GM12865 (cell line): ENCODE measurements around the gene GAMT.

Source experiments
- DNase-seq: peaks from one replicate; pipeline ENCODE4 v3.0.0; 2010; ENCODE audit warnings: low read depth
- H3K4me3 ChIP-seq: 2 replicates; pipeline ENCODE4 v1.5.1; 2011; ENCODE audit warnings: mild to moderate bottlenecking, low read depth, low read length, control low read depth
- TF ChIP-seq, protein P1 (sequence below): IDR thresholded peaks from 2 replicates; pipeline ENCODE4 v1.5.1; 2011; ENCODE audit warnings: low read length, control low read depth, low read depth, inconsistent platforms; ENCODE audit not compliant: insufficient read depth; ENCODE audit errors: missing control alignments

GAMT gene

GRCh38 chr19:1387684-1388636, 13.4 kb downstream of the GAMT start:
- no peak overlapping the region for H3K4me3 ChIP-seq
- TF ChIP-seq, protein P1, sequence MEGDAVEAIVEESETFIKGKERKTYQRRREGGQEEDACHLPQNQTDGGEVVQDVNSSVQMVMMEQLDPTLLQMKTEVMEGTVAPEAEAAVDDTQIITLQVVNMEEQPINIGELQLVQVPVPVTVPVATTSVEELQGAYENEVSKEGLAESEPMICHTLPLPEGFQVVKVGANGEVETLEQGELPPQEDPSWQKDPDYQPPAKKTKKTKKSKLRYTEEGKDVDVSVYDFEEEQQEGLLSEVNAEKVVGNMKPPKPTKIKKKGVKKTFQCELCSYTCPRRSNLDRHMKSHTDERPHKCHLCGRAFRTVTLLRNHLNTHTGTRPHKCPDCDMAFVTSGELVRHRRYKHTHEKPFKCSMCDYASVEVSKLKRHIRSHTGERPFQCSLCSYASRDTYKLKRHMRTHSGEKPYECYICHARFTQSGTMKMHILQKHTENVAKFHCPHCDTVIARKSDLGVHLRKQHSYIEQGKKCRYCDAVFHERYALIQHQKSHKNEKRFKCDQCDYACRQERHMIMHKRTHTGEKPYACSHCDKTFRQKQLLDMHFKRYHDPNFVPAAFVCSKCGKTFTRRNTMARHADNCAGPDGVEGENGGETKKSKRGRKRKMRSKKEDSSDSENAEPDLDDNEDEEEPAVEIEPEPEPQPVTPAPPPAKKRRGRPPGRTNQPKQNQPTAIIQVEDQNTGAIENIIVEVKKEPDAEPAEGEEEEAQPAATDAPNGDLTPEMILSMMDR, result no peak
- DNase-seq, result no peak

- DNase-seq, result no peak
- TF ChIP-seq, protein P1, result no peak
- H3K4me3 ChIP-seq, result no peak overlapping the region
Measured at GRCh38 chr19:1386945-1387683, 14.2 kb downstream of the GAMT start.

DNA sequence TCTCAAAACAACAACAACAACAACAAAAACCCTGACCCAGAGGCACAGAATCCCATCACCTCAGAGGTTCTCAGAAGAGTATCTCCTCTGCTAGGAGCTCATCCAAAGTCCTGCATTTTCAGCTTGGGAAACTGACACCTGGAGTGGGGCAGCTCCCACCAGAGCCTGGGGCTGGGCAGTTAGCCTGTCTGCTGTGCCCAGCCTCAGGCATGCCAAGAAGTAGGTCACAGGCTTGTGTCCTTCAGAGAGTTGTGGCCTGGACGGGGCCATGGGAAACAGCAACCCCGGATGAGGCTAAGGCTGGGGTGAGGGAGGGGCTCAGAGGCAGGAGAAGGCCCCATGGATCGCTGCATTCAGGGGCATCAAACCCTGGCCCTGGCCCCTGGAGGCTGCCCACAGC, 15.5 kb downstream of the GAMT start:
- H3K4me3 ChIP-seq, result no peak overlapping the region
- TF ChIP-seq, protein P1, result no peak
- DNase-seq, result no peak

GRCh38 chr19:1384478-1385110, 16.7 kb downstream of the GAMT start:
- H3K4me3 ChIP-seq, result peak overlapping the region; percentile 78
- TF ChIP-seq, protein P1, result no peak
- DNase-seq, result no peak

DNA sequence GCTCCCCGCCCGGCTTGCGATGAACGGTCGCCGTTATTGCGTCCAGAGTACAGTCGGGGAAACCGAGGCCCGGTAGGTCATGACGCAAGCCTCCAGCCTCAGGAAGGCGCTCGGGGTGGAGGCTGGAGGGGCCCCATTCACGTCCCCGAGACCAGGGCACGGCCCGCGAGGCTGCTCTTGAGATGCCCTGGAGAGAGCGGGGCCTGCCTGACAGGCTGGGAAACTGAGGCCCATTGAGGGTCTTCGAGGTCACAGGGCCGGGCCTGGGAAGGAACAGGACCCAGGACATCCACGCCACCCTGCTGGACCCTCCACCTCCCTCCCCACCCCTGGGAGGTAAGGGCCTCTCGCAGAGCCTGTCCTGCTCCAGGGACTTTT, 17.3 kb downstream of the GAMT start:
- peak overlapping the region; percentile 78 for H3K4me3 ChIP-seq
- TF ChIP-seq, protein P1, result no peak
- no peak for DNase-seq

GRCh38 chr19:1383312-1384084, 17.8 kb downstream of the GAMT start, which contains the start of gene NDUFS7:
Gene NDUFS7, plus strand, starts transcription at chr19:1383907. Its CDS starts 20 bp downstream, at chr19:1383927.
- H3K4me3 ChIP-seq, result peak within 1 kb of the TSS; percentile 78
- peak; percentile 97 for DNase-seq
- TF ChIP-seq, protein P1, result peak; percentile 15
